Transverse colon (tissue), 4 donors: ENCODE data around the gene KLHL21.

Experiments used
- EP300 ChIP-seq: sonication (generic); formaldehyde crosslinking; IDR thresholded peaks from one replicate; pipeline ENCODE4 v1.6.1; 2017; ENCODE audit warnings: antibody characterized with exemption, low read depth
- POLR2AphosphoS5 ChIP-seq, 3 donors: sonication (generic); formaldehyde crosslinking; IDR thresholded peaks; one replicate each; pipeline ENCODE4 v1.6.1; 2016; ENCODE audit warnings: antibody characterized with exemption in 3 of 3
- TF ChIP-seq, protein P1 (sequence below), 5 experiments: fragments of 200-600 bp in 3 of 5; fragments of 450-650 bp in 2 of 5; sonication (generic) in 3 of 5; IDR thresholded peaks; 1 replicate in 2 of 5; 2 replicates in 3 of 5; pipeline ENCODE4 v1.5.1; 2016 to 2017; ENCODE audit warnings: antibody characterized with exemption in 5 of 5, inconsistent platforms in 3 of 5, mild to moderate bottlenecking in 2 of 5, moderate library complexity in 1 of 5

DNA sequence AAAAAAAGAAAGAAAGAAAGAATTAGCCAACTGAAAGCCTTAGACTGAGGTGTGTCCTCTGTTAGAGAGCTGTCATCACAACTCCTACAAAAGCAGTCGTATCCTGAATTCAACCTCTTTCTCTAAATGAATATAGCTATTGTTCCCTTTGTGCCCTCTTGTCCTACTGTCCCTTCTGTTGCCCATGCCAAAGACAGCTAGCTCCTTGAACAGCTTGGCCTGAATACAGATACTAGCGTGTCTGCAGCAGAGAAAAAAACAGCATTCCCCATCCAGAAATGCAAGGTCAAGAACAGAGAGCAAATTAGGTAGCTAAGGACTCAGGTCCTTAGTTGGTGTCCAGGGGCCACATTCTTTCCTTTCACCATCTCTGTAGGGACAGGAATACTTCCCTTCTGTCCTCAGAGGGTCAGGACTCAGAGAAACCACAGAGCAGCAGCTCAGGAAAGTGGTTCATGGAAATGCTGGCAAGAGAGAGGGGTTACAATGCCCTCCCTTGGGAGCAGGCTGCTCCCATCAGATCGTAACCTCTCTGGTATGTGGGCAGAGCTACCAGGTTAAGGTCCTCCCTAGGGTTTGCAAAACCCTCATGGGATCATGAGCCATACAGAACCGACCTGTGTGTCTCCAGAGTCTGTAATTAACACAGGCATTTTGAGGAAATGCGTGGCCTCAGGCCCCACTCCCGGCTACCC is 24.7 kb downstream of the KLHL21 start:
- TF ChIP-seq EP300 (no peak), POLR2AphosphoS5 (IDR thresholded peaks at IDR 0.05) (no peak)
- TF ChIP-seq, protein P1, sequence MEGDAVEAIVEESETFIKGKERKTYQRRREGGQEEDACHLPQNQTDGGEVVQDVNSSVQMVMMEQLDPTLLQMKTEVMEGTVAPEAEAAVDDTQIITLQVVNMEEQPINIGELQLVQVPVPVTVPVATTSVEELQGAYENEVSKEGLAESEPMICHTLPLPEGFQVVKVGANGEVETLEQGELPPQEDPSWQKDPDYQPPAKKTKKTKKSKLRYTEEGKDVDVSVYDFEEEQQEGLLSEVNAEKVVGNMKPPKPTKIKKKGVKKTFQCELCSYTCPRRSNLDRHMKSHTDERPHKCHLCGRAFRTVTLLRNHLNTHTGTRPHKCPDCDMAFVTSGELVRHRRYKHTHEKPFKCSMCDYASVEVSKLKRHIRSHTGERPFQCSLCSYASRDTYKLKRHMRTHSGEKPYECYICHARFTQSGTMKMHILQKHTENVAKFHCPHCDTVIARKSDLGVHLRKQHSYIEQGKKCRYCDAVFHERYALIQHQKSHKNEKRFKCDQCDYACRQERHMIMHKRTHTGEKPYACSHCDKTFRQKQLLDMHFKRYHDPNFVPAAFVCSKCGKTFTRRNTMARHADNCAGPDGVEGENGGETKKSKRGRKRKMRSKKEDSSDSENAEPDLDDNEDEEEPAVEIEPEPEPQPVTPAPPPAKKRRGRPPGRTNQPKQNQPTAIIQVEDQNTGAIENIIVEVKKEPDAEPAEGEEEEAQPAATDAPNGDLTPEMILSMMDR (IDR thresholded peaks at IDR 0.05) = no peak
